ENCODE data around the gene PTPRJ.

Gene PTPRJ

GRCh38 chr11:48075637-48076036, 95.3 kb downstream of the PTPRJ start:
- ChIA-PET POLR2A (no interaction called here), CTCF (no interaction called here)
- no peak for DNase-seq (ENCODE audit: extremely low spot score)
- TF ChIP-seq NFRKB (IDR thresholded peaks at IDR 0.05) (no peak), FOXA1 (IDR thresholded peaks at IDR 0.05) (no peak), ELF4 (IDR thresholded peaks at IDR 0.05) (no peak), ZNF384 (IDR thresholded peaks at IDR 0.05) (no peak), L3MBTL2 (conservative IDR thresholded peaks at IDR 0.05) (no peak), ARNT (IDR thresholded peaks at IDR 0.05) (no peak), BHLHE40 (IDR thresholded peaks at IDR 0.05; ENCODE audit: borderline replicate concordance) (no peak), SP1 (IDR thresholded peaks at IDR 0.05) (no peak), FOXM1 (IDR thresholded peaks at IDR 0.05; ENCODE audit: borderline replicate concordance) (no peak), CTBP1 (IDR thresholded peaks at IDR 0.05; ENCODE audit: borderline replicate concordance) (no peak), TARDBP (IDR thresholded peaks at IDR 0.05) (no peak), LEF1 (IDR thresholded peaks at IDR 0.05; ENCODE audit: borderline replicate concordance) (no peak), HDGF (IDR thresholded peaks at IDR 0.05; ENCODE audit: borderline replicate concordance) (no peak), SUZ12 (IDR thresholded peaks at IDR 0.05) (no peak)
- TF ChIP-seq, protein P1, sequence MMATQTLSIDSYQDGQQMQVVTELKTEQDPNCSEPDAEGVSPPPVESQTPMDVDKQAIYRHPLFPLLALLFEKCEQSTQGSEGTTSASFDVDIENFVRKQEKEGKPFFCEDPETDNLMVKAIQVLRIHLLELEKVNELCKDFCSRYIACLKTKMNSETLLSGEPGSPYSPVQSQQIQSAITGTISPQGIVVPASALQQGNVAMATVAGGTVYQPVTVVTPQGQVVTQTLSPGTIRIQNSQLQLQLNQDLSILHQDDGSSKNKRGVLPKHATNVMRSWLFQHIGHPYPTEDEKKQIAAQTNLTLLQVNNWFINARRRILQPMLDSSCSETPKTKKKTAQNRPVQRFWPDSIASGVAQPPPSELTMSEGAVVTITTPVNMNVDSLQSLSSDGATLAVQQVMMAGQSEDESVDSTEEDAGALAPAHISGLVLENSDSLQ (IDR thresholded peaks at IDR 0.05), result no peak

- TF ChIP-seq L3MBTL2 (conservative IDR thresholded peaks at IDR 0.05) (no peak), ZNF384 (IDR thresholded peaks at IDR 0.05) (no peak), FOXM1 (IDR thresholded peaks at IDR 0.05; ENCODE audit: borderline replicate concordance) (no peak), NFRKB (IDR thresholded peaks at IDR 0.05) (no peak), SP1 (IDR thresholded peaks at IDR 0.05) (no peak), ELF4 (IDR thresholded peaks at IDR 0.05) (no peak)
- TF ChIP-seq, protein P1 (IDR thresholded peaks at IDR 0.05), result no peak
- no peak for DNase-seq (ENCODE audit: extremely low spot score)
- CTCF ChIA-PET, result interaction anchor here (0.6 kb wide), 1 partner anchor 73 kb away, joined by 5 read pairs; no protein-coding TSS in a partner anchor
- POLR2A ChIA-PET, result no interaction called here
Observed at GRCh38 chr11:48077251-48077650, 96.9 kb downstream of the PTPRJ start.

- ChIA-PET CTCF (no interaction called here), POLR2A (no interaction called here)
- TF ChIP-seq ELF4 (IDR thresholded peaks at IDR 0.05) (no peak), HDGF (IDR thresholded peaks at IDR 0.05; ENCODE audit: borderline replicate concordance) (no peak), L3MBTL2 (conservative IDR thresholded peaks at IDR 0.05) (no peak), FOXA1 (IDR thresholded peaks at IDR 0.05) (no peak), FOXM1 (IDR thresholded peaks at IDR 0.05; ENCODE audit: borderline replicate concordance) (no peak), BHLHE40 (IDR thresholded peaks at IDR 0.05; ENCODE audit: borderline replicate concordance) (no peak), FOXK2 (IDR thresholded peaks at IDR 0.05) (no peak)
- TF ChIP-seq, protein P1 (IDR thresholded peaks at IDR 0.05), result no peak
- no peak for DNase-seq (ENCODE audit: extremely low spot score)
Observed at GRCh38 chr11:48078689-48079088, 98.3 kb downstream of the PTPRJ start.

- POLR2A ChIA-PET, result no interaction called here
- TF ChIP-seq SUZ12 (IDR thresholded peaks at IDR 0.05) (no peak), TARDBP (IDR thresholded peaks at IDR 0.05) (no peak), NFRKB (IDR thresholded peaks at IDR 0.05) (no peak), ZNF384 (IDR thresholded peaks at IDR 0.05) (no peak), LEF1 (IDR thresholded peaks at IDR 0.05; ENCODE audit: borderline replicate concordance) (no peak), CTBP1 (IDR thresholded peaks at IDR 0.05; ENCODE audit: borderline replicate concordance) (no peak), FOXA1 (IDR thresholded peaks at IDR 0.05) (no peak), ELF4 (IDR thresholded peaks at IDR 0.05) (no peak), SP1 (IDR thresholded peaks at IDR 0.05) (no peak), FOXM1 (IDR thresholded peaks at IDR 0.05; ENCODE audit: borderline replicate concordance) (no peak), HDGF (IDR thresholded peaks at IDR 0.05; ENCODE audit: borderline replicate concordance) (no peak), ARNT (IDR thresholded peaks at IDR 0.05) (no peak), FOXK2 (IDR thresholded peaks at IDR 0.05) (no peak), BHLHE40 (IDR thresholded peaks at IDR 0.05; ENCODE audit: borderline replicate concordance) (no peak), L3MBTL2 (conservative IDR thresholded peaks at IDR 0.05) (no peak)
- TF ChIP-seq, protein P1 (IDR thresholded peaks at IDR 0.05), result no peak
Observed at GRCh38 chr11:48079596-48079995, 99.2 kb downstream of the PTPRJ start.

DNA sequence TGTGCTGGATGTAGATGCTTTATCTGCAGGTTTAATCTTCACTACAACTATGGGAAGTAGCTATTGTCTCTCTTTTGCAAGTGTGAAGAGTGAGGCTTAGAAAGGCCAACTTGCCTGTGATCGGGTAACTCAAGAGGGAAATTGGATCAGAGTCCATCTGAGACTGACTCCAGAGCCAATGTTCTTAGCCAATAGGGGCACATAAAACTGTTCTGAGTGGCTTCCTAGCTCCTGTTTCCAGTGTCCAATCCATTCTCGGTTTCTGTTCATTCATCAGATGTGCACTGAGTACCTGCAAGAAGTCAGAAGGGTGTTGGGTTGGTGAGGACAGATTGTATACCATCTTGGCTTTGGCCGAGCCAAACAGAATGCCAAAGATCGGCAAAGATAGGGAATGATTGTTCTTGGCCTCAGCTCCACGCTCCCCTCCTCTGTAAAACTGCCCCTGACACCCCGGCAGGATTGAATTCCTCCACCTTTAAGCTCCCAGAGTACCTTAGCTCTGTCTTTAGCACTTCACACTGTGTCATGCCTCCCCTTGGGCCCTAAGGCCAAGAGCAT, 100.0 kb downstream of the PTPRJ start:
- ChIA-PET POLR2A (no interaction called here), CTCF (no interaction called here)
- no peak for TF ChIP-seq HDGF (IDR thresholded peaks at IDR 0.05; ENCODE audit: borderline replicate concordance)
- TF ChIP-seq SUZ12 (IDR thresholded peaks at IDR 0.05), result no peak
- no peak for TF ChIP-seq FOXA1 (IDR thresholded peaks at IDR 0.05)
- no peak for TF ChIP-seq BHLHE40 (IDR thresholded peaks at IDR 0.05; ENCODE audit: borderline replicate concordance)
- TF ChIP-seq ELF4 (IDR thresholded peaks at IDR 0.05), result no peak
- TF ChIP-seq TARDBP (IDR thresholded peaks at IDR 0.05), result no peak
- no peak for TF ChIP-seq FOXK2 (IDR thresholded peaks at IDR 0.05)
- no peak for TF ChIP-seq L3MBTL2 (conservative IDR thresholded peaks at IDR 0.05)
- TF ChIP-seq SP1 (IDR thresholded peaks at IDR 0.05), result no peak
- TF ChIP-seq, protein P1 (IDR thresholded peaks at IDR 0.05), result no peak
- TF ChIP-seq LEF1 (IDR thresholded peaks at IDR 0.05; ENCODE audit: borderline replicate concordance), result no peak
- TF ChIP-seq FOXM1 (IDR thresholded peaks at IDR 0.05; ENCODE audit: borderline replicate concordance), result no peak
- TF ChIP-seq ZNF384 (IDR thresholded peaks at IDR 0.05), result no peak
- no peak for TF ChIP-seq CTBP1 (IDR thresholded peaks at IDR 0.05; ENCODE audit: borderline replicate concordance)
- no peak for TF ChIP-seq NFRKB (IDR thresholded peaks at IDR 0.05)
- TF ChIP-seq ARNT (IDR thresholded peaks at IDR 0.05), result no peak
- DNase-seq (ENCODE audit: extremely low spot score), result no peak

More at GRCh38 chr11:48079596-48079995, 99.2 kb downstream of the PTPRJ start:
- CTCF ChIA-PET, result no interaction called here
- no peak for DNase-seq (ENCODE audit: extremely low spot score)

All from HEK293T (cell line).